Measurements from ENCODE around the gene ACAD11.

ACAD11 gene

DNA sequence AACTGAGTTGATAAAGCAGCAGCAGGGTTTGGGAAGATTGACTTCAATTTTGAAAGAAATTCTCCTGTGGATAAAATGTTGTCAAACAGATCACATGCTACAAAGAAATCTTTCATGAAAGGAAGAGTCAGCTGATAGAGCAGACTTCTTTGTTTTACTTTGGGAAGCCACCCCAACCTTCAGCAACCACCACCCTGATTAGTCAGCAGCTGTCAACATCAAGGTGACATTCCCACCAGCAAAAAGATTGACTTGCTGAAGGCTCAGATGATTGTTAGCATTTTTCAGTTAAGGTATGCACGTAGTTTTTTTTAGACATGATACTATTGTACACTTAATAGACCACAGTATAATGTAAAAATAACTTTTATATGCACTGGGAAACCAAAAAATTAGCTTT lies 150.1 kb downstream of the ACAD11 start:
- no peak for DNase-seq (ENCODE audit: low read depth, low spot score)

DNA sequence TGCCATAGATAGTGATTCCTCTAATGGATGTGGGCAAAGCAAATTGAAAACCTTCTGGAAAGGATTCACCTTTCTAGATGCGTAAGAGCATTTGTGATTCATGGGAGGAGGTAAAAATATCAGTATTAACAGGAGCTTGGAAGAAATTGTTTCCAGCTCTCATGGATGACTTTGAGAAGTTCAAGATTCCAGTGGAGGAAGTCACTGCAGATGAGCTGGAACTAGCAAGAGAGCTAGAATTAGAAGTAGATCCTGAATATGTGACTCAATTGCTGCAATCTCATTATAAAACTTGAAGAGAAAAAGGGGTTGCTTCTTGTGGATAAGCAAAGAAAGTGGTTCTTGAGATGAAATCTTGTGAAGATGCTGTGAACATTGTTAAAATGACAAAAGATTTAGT lies 150.5 kb downstream of the ACAD11 start:
- no peak for DNase-seq (ENCODE audit: low read depth, low spot score)

Measured in smooth muscle cell of the brain vasculature (primary cell).